Measurements from ENCODE around the gene CMSS1. TPM values are rescaled to one million over a fixed set of nuclear protein-coding genes. Genes with fewer than 3 reads are reported as not detected.

CMSS1 gene
- total RNA-seq, 1 donor, result 8.6 TPM

- H3K4me3 ChIP-seq (ENCODE audit: low read depth, low read length), result no peak overlapping the region
- TF ChIP-seq CTCF (IDR thresholded peaks at IDR 0.05; ENCODE audit: insufficient read depth, low read depth, low read length), result no peak
- DNase-seq (ENCODE audit: low read depth), result no peak
Observed at GRCh38 chr3:100124201-100124761, 306.6 kb downstream of the CMSS1 start.

- no peak for TF ChIP-seq CTCF (IDR thresholded peaks at IDR 0.05; ENCODE audit: insufficient read depth, low read depth, low read length)
- no peak for DNase-seq (ENCODE audit: low read depth)
Observed at GRCh38 chr3:100125161-100125938, 307.7 kb downstream of the CMSS1 start.

GRCh38 chr3:100127792-100128191, 310.1 kb downstream of the CMSS1 start:
- no peak overlapping the region for H3K4me3 ChIP-seq (ENCODE audit: low read depth, low read length)
- no peak for TF ChIP-seq CTCF (IDR thresholded peaks at IDR 0.05; ENCODE audit: insufficient read depth, low read depth, low read length)
- no peak for DNase-seq (ENCODE audit: low read depth)

More at GRCh38 chr3:100125161-100125938, 307.7 kb downstream of the CMSS1 start:
- no peak overlapping the region for H3K4me3 ChIP-seq (ENCODE audit: low read depth, low read length)

GRCh38 chr3:100128565-100128964, 310.9 kb downstream of the CMSS1 start:
- H3K4me3 ChIP-seq (ENCODE audit: low read depth, low read length), result no peak overlapping the region
- no peak for TF ChIP-seq CTCF (IDR thresholded peaks at IDR 0.05; ENCODE audit: insufficient read depth, low read depth, low read length)
- DNase-seq (ENCODE audit: low read depth), result no peak

GRCh38 chr3:100129941-100130340, 312.3 kb downstream of the CMSS1 start:
- H3K4me3 ChIP-seq (ENCODE audit: low read depth, low read length), result no peak overlapping the region
- no peak for TF ChIP-seq CTCF (IDR thresholded peaks at IDR 0.05; ENCODE audit: insufficient read depth, low read depth, low read length)
- DNase-seq (ENCODE audit: low read depth), result no peak

GRCh38 chr3:100131241-100131640, 313.6 kb downstream of the CMSS1 start:
- TF ChIP-seq CTCF (IDR thresholded peaks at IDR 0.05; ENCODE audit: insufficient read depth, low read depth, low read length), result no peak
- no peak for DNase-seq (ENCODE audit: low read depth)

More at GRCh38 chr3:100131241-100131640, 313.6 kb downstream of the CMSS1 start:
- H3K4me3 ChIP-seq (ENCODE audit: low read depth, low read length), result no peak overlapping the region

All from fibroblast of villous mesenchyme (primary cell).